ENCODE measurements around the gene ITPR3. TPM values are rescaled to one million over a fixed set of nuclear protein-coding genes. Genes with fewer than 3 reads are reported as not detected.

The ITPR3 gene
- 10 to 100 TPM; 34.8 to 35.1 TPM for total RNA-seq

DNA sequence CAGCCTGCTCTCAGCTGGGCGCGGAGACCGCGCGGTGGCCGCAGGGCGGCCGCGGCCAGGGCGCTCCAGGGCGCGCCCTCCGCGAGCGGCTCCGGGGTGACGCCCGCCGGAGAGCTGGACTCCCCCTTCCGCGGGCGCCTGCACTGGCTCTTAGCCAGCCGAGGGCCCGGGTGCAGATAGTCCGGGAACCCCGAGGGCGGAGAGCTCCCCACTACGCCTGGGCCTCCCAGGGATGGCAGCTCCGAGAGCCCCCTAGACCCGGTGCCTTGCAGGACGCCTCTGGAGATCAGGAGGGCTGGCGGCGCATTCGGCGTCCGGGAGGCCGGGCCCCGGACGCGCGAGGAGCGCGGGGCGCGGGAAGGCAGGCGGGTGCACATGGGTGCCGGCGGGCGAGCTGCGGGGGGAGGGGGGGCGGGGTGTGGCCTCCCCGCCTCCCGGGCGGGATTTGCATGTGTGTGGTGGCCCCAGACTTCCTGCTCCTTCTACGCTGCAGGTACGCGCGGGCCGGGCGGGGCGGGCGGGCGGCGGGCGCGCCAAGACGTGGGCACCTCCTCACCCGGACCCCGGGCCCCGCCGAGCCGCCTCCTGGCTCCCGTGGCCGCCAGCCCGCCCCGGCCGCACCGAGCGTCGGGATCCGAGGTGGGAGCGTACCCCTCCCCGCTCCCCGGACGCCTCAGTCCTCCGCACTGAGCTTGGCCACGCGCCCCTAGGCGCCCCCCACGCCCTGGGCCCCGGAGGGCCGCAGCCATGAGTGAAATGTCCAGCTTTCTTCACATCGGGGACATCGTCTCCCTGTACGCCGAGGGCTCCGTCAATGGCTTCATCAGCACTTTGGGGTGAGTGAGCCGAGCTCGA, at the start of gene ITPR3:
Gene ITPR3, plus strand, starts transcription at position 467 of the 855 bp plus-strand sequence. Its CDS starts 281 bp downstream, at position 748.
- no peaks in the 10 kb centered on the region for H3K9me3 Mint-ChIP-seq
- no peaks in the 10 kb centered on the region for H3K27me3 Mint-ChIP-seq (ENCODE audit: low read depth)
- CTCF ChIA-PET, result interaction anchor here (0.9 to 2.9 kb wide), 10 partner anchors 10 to 90 kb away, joined by 3 to 11 read pairs (median 4); partner anchors contain the start of genes BAK1 and UQCC2

GRCh38 chr6:33571637-33572316, 49.3 kb upstream of the ITPR3 start:
- Mint-ChIP-seq H3K4me1 (ENCODE audit: low read depth) (peaks cover 53% of the 10 kb centered on the region), H3K36me3 (ENCODE audit: low read depth) (peaks cover 29% of the 10 kb centered on the region), H3K27ac (peak overlapping the region; percentile 100), H3K27me3 (ENCODE audit: low read depth) (no peaks in the 10 kb centered on the region), H3K9me3 (no peaks in the 10 kb centered on the region), H3K4me3 (peak overlapping the region; percentile 90)
- CTCF ChIA-PET, result interaction anchor here (0.6 to 1.7 kb wide), 2 partner anchors 14 to 139 kb away, joined by 3 to 5 read pairs; partner anchors contain the start of gene UQCC2
- no peak for DNase-seq
- intact Hi-C loops (cut with micrococcal nuclease), result loop anchor here (1.0 to 10.0 kb wide), 12 partner anchors 9 to 1444 kb away; partner anchors contain the start of genes ATF6B, B3GALT4, BAK1 and CUTA

More for the DNA sequence above, at the start of gene ITPR3:
- H3K4me1 Mint-ChIP-seq (ENCODE audit: low read depth), result peaks cover 53% of the 10 kb centered on the region
- H3K36me3 Mint-ChIP-seq (ENCODE audit: low read depth), result no peaks in the 10 kb centered on the region
- intact Hi-C loops (cut with micrococcal nuclease), result loop anchor here (1.0 to 2.0 kb wide), 3 partner anchors 11 to 229 kb away; no protein-coding TSS in a partner anchor
- H3K27ac Mint-ChIP-seq, result peak within 1 kb of the TSS; percentile 78
- DNase-seq, result peak; percentile 77
- H3K4me3 Mint-ChIP-seq, result peak within 1 kb of the TSS; percentile 89

DNA sequence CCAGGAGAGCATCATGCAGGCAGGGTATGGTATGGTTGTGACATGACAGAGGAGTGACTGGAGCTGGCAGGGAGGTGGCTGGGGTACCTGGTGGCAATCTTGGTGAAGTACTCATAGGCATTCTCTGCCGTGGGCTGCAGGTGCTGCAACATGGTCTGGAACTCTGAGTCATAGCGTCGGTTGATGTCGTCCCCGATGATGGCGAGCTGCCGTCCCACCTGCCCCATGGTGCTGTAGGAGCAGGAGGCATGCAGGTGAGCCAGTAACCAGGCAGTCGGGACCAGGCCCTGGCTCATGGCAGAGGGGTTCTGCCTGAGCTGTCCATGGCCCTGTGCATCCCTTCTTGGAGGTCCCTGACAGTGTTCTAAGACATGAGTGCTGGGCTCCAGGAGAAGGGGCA, 45.9 kb upstream of the ITPR3 start:
- Mint-ChIP-seq H3K4me3 (no peak overlapping the region), H3K4me1 (ENCODE audit: low read depth) (peaks cover 48% of the 10 kb centered on the region), H3K27ac (peak overlapping the region; percentile 79), H3K27me3 (ENCODE audit: low read depth) (no peaks in the 10 kb centered on the region), H3K9me3 (no peaks in the 10 kb centered on the region), H3K36me3 (ENCODE audit: low read depth) (peaks cover 44% of the 10 kb centered on the region)
- intact Hi-C loops (cut with micrococcal nuclease), result loop anchor here (10.0 kb wide), 3 partner anchors 300 to 600 kb away; partner anchors contain the start of genes B3GALT4, HSD17B8, RING1 and RPS18
- no peak for DNase-seq
- CTCF ChIA-PET, result no interaction called here

DNA sequence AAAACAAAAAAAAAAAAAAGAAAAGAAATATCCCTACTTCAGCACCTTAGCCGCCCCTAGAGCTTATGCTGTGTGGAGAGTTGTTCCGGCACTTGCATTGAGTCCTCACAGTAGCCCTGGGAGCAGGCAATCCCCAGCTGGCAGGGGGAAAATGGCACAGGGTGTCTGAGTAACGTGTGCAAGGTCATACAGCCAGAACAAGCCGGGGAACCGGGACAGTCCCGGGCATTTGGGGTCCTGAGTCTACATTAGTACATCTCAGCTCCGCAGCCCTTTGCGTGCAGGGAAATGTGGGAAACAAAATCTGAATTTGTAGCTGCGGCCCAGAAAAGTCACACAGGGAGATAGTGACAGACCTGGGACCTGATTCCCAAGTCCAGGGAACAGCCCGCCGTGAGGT, 44.5 kb upstream of the ITPR3 start:
- Mint-ChIP-seq H3K9me3 (no peaks in the 10 kb centered on the region), H3K4me1 (ENCODE audit: low read depth) (peaks cover 43% of the 10 kb centered on the region), H3K36me3 (ENCODE audit: low read depth) (peaks cover 42% of the 10 kb centered on the region), H3K27ac (peak overlapping the region; percentile 96), H3K27me3 (ENCODE audit: low read depth) (no peaks in the 10 kb centered on the region), H3K4me3 (peak overlapping the region; percentile 86)
- intact Hi-C loops (cut with micrococcal nuclease), result loop anchor here (10.0 kb wide), 3 partner anchors 302 to 602 kb away; partner anchors contain the start of genes B3GALT4, HSD17B8, RING1 and RPS18
- no peak for DNase-seq
- CTCF ChIA-PET, result interaction anchor here (1.5 kb wide), 1 partner anchor 8 kb away, joined by 4 read pairs; no protein-coding TSS in a partner anchor

DNA sequence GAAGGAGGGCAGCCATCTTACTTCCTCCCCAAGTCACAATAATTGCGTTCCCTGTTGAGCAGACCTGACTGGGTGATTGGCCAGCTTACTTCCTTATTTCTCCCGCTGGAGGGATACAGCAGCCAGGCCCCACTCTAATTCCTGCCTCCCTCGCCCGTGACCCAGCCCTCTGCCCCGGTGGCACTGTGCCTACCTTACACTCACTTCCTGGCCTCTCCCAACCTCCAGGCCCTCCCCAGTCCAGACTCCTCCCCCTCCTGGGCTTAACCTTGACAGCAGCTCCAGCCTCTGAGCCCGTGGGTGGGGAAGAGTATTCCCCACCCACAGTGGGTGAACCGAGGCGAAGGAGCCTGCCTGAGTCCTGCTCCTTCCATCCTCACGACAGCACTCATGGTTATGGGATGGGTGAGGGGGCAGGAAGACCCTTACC, 44.0 kb upstream of the ITPR3 start:
- peak overlapping the region; percentile 86 for H3K4me3 Mint-ChIP-seq
- intact Hi-C loops (cut with micrococcal nuclease), result loop anchor here (10.0 kb wide), 3 partner anchors 302 to 602 kb away; partner anchors contain the start of genes B3GALT4, HSD17B8, RING1 and RPS18
- no peaks in the 10 kb centered on the region for H3K27me3 Mint-ChIP-seq (ENCODE audit: low read depth)
- CTCF ChIA-PET, result interaction anchor here (1.5 kb wide), 1 partner anchor 8 kb away, joined by 4 read pairs; no protein-coding TSS in a partner anchor
- H3K4me1 Mint-ChIP-seq (ENCODE audit: low read depth), result peaks cover 39% of the 10 kb centered on the region
- H3K27ac Mint-ChIP-seq, result peak overlapping the region; percentile 96
- no peaks in the 10 kb centered on the region for H3K9me3 Mint-ChIP-seq
- H3K36me3 Mint-ChIP-seq (ENCODE audit: low read depth), result peaks cover 38% of the 10 kb centered on the region
- peak; percentile 57 for DNase-seq

GRCh38 chr6:33577718-33578117, 43.4 kb upstream of the ITPR3 start:
- no peak for DNase-seq
- intact Hi-C loops (cut with micrococcal nuclease), result loop anchor here (10.0 kb wide), 3 partner anchors 303 to 603 kb away; partner anchors contain the start of genes B3GALT4, HSD17B8, RING1 and RPS18
- Mint-ChIP-seq H3K4me1 (ENCODE audit: low read depth) (peaks cover 35% of the 10 kb centered on the region), H3K27me3 (ENCODE audit: low read depth) (no peaks in the 10 kb centered on the region), H3K9me3 (no peaks in the 10 kb centered on the region), H3K27ac (peak overlapping the region; percentile 96), H3K36me3 (ENCODE audit: low read depth) (peaks cover 33% of the 10 kb centered on the region), H3K4me3 (peak overlapping the region; percentile 86)
- CTCF ChIA-PET, result no interaction called here

- Mint-ChIP-seq H3K4me3 (peak overlapping the region; percentile 86), H3K27me3 (ENCODE audit: low read depth) (no peaks in the 10 kb centered on the region), H3K9me3 (no peaks in the 10 kb centered on the region), H3K36me3 (ENCODE audit: low read depth) (peaks cover 33% of the 10 kb centered on the region), H3K27ac (peak overlapping the region; percentile 96), H3K4me1 (ENCODE audit: low read depth) (peaks cover 35% of the 10 kb centered on the region)
- intact Hi-C loops (cut with micrococcal nuclease), result loop anchor here (10.0 kb wide), 3 partner anchors 303 to 603 kb away; partner anchors contain the start of genes B3GALT4, HSD17B8, RING1 and RPS18
- no peak for DNase-seq
- CTCF ChIA-PET, result interaction anchor here (1.2 to 1.6 kb wide), 3 partner anchors 43 to 188 kb away, joined by 3 to 4 read pairs (median 3); partner anchors contain the start of gene ITPR3
Measured at GRCh38 chr6:33578164-33578563, 43.0 kb upstream of the ITPR3 start.

DNA sequence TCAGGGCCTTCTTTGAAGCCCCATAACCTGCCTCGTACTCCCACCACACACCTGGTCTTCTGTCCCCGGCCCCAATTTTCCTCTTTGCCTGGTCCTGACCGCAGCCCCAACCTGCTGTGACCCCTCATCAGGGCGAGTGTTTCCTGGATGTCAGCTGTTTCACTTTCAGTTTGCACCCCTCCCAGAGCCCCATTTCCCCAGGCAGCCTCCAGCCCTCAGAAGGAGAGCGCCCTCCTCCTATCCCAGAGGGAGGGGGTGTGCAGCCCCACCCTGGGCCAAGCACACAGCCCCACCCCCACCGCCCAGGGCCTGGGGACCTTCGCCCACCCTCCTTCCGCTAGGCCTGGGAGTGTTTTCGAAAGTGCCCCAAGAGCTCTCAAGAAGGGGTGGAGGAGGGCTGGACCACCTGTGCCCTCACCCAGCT, 42.5 kb upstream of the ITPR3 start:
- H3K9me3 Mint-ChIP-seq, result no peaks in the 10 kb centered on the region
- CTCF ChIA-PET, result interaction anchor here (0.6 to 1.6 kb wide), 6 partner anchors 11 to 188 kb away, joined by 3 to 4 read pairs (median 3); partner anchors contain the start of gene ITPR3
- H3K4me3 Mint-ChIP-seq, result peak overlapping the region; percentile 86
- no peaks in the 10 kb centered on the region for H3K27me3 Mint-ChIP-seq (ENCODE audit: low read depth)
- H3K4me1 Mint-ChIP-seq (ENCODE audit: low read depth), result peaks cover 35% of the 10 kb centered on the region
- H3K36me3 Mint-ChIP-seq (ENCODE audit: low read depth), result peaks cover 33% of the 10 kb centered on the region
- intact Hi-C loops (cut with micrococcal nuclease), result loop anchor here (10.0 kb wide), 3 partner anchors 304 to 604 kb away; partner anchors contain the start of genes B3GALT4, HSD17B8, RING1 and RPS18
- H3K27ac Mint-ChIP-seq, result peak overlapping the region; percentile 96
- DNase-seq, result peak; percentile 58

GRCh38 chr6:33579828-33580714, 41.1 kb upstream of the ITPR3 start, which contains the start of gene BAK1:
Gene BAK1 (minus strand): TSS chr6:33580276. CDS start chr6:33577604, 2,672 bp downstream.
- H3K27ac Mint-ChIP-seq, result peak within 1 kb of the TSS; percentile 96
- peaks cover 25% of the 10 kb centered on the region for H3K36me3 Mint-ChIP-seq (ENCODE audit: low read depth)
- peaks cover 35% of the 10 kb centered on the region for H3K4me1 Mint-ChIP-seq (ENCODE audit: low read depth)
- H3K4me3 Mint-ChIP-seq, result peak within 1 kb of the TSS; percentile 86
- H3K9me3 Mint-ChIP-seq, result no peaks in the 10 kb centered on the region
- H3K27me3 Mint-ChIP-seq (ENCODE audit: low read depth), result no peaks in the 10 kb centered on the region
- intact Hi-C loops (cut with micrococcal nuclease), result loop anchor here (1.0 to 10.0 kb wide), 6 partner anchors 9 to 605 kb away; partner anchors contain the start of genes B3GALT4, CUTA, HSD17B8 and KIFC1
- peak; percentile 92 for DNase-seq
- CTCF ChIA-PET, result interaction anchor here (0.6 to 1.8 kb wide), 14 partner anchors 10 to 140 kb away, joined by 3 to 6 read pairs (median 3); partner anchors contain the start of genes ITPR3 and UQCC2

DNA sequence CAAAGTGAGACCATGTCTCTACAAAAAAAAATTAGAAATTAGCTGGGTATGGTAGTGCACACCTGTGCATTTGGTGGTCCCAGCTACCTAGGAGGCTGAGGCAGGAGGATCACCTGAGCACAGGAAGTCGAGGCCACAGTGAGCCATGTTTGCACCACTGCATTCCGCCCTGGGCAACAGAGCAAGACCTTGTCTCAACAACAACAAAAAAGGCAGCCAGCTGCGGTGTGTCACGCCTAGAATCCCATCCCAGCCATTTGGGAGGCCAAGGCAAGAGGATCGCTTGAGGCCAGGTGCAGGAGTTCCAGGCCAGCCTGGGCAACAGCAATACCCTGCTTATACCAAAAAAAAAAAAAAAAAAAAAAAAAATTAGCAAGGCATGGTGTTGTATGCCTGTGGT, 39.9 kb upstream of the ITPR3 start:
- Mint-ChIP-seq H3K9me3 (no peaks in the 10 kb centered on the region), H3K4me1 (ENCODE audit: low read depth) (peaks cover 42% of the 10 kb centered on the region), H3K36me3 (ENCODE audit: low read depth) (peaks cover 21% of the 10 kb centered on the region), H3K4me3 (no peak overlapping the region), H3K27ac (no peak overlapping the region), H3K27me3 (ENCODE audit: low read depth) (no peaks in the 10 kb centered on the region)
- no peak for DNase-seq
- intact Hi-C loops (cut with micrococcal nuclease), result loop anchor here (2.0 kb wide), 2 partner anchors 162 to 190 kb away; partner anchors contain the start of genes CUTA and KIFC1
- CTCF ChIA-PET, result interaction anchor here (1.1 to 1.8 kb wide), 2 partner anchors 11 to 40 kb away, joined by 3 to 6 read pairs; partner anchors contain the start of gene ITPR3

All from activated naive CD4-positive, alpha-beta T cell treated with anti-CD3 and anti-CD28 coated beads for 36 hours (primary cell).